NB4 (cell line): Measurements from ENCODE around the gene SMPX.

ENCODE experiments used
- DNase-seq: peaks from one replicate; pipeline ENCODE4 v3.0.0; 2010; ENCODE audit warnings: low read depth
- H3K4me3 ChIP-seq: one replicate; pipeline ENCODE4 v1.5.1; 2011; ENCODE audit warnings: mild to moderate bottlenecking, low read depth, low read length, moderate library complexity
- MYC ChIP-seq: IDR thresholded peaks from 2 replicates; pipeline ENCODE4 v1.6.1; 2011; ENCODE audit warnings: low read depth, low read length
- POLR2A ChIP-seq: IDR thresholded peaks from 2 replicates; pipeline ENCODE4 v1.6.1; 2011; ENCODE audit warnings: mild to moderate bottlenecking; ENCODE audit not compliant: insufficient read length; ENCODE audit errors: extremely low read depth
- TF ChIP-seq, protein P1 (sequence below): IDR thresholded peaks from one replicate; pipeline ENCODE4 v1.5.1; 2012; ENCODE audit warnings: low read depth, low read length
- TF ChIP-seq, protein P2 (sequence below): IDR thresholded peaks from 2 replicates; pipeline ENCODE4 v1.6.1; 2011; ENCODE audit warnings: low read depth, low read length

Gene SMPX

GRCh38 chrX:21735768-21736127, 22.2 kb downstream of the SMPX start:
- no peak overlapping the region for H3K4me3 ChIP-seq
- TF ChIP-seq, protein P1, sequence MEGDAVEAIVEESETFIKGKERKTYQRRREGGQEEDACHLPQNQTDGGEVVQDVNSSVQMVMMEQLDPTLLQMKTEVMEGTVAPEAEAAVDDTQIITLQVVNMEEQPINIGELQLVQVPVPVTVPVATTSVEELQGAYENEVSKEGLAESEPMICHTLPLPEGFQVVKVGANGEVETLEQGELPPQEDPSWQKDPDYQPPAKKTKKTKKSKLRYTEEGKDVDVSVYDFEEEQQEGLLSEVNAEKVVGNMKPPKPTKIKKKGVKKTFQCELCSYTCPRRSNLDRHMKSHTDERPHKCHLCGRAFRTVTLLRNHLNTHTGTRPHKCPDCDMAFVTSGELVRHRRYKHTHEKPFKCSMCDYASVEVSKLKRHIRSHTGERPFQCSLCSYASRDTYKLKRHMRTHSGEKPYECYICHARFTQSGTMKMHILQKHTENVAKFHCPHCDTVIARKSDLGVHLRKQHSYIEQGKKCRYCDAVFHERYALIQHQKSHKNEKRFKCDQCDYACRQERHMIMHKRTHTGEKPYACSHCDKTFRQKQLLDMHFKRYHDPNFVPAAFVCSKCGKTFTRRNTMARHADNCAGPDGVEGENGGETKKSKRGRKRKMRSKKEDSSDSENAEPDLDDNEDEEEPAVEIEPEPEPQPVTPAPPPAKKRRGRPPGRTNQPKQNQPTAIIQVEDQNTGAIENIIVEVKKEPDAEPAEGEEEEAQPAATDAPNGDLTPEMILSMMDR, result no peak
- TF ChIP-seq MYC, result no peak
- no peak for TF ChIP-seq POLR2A
- TF ChIP-seq, protein P2, sequence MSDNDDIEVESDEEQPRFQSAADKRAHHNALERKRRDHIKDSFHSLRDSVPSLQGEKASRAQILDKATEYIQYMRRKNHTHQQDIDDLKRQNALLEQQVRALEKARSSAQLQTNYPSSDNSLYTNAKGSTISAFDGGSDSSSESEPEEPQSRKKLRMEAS, result no peak
- no peak for DNase-seq

DNA sequence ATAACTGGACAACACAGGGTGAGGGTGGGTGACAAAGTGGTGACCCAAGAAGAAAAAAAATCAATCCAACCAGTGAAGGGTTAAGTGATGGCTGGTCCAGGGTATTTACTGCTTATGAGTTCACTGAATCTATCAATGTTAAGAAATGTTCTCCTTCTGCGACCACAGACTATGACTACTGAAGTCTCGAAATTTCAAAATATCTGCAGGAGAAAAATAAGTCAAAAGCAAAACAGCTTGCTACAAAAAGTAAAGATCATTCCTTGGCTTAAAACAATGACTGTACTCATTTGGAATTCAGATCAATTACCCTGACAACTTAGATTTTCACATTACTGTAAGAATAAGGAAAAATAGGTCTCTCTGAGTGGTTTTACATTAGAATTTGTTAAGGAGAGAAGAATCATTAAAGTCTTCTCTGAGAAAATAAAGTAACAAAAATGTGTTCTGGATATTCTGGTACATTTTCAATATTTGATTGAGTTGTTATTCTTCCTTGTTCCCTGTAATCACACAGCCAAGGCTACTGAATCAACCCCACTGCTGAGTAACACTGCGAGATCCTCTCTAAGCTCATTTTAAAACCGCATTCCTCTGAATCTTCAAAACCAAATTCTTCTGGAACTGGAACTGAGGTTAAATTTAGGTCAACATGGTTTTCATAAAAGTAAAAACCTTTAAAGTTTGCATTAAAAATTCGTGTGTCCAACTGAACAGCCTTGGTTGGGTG, 22.7 kb downstream of the SMPX start:
- TF ChIP-seq POLR2A (no peak), MYC (no peak)
- TF ChIP-seq, protein P2, result no peak
- TF ChIP-seq, protein P1, result no peak
- DNase-seq, result no peak
- no peak overlapping the region for H3K4me3 ChIP-seq

- DNase-seq, result no peak
Observed at GRCh38 chrX:21734175-21734574, 23.7 kb downstream of the SMPX start.

GRCh38 chrX:21733705-21734104, 24.2 kb downstream of the SMPX start:
- H3K4me3 ChIP-seq, result no peak overlapping the region
- no peak for DNase-seq
- TF ChIP-seq MYC (no peak), POLR2A (no peak)
- TF ChIP-seq, protein P1, result no peak
- TF ChIP-seq, protein P2, result no peak

More at GRCh38 chrX:21734175-21734574, 23.7 kb downstream of the SMPX start:
- H3K4me3 ChIP-seq, result no peak overlapping the region
- TF ChIP-seq, protein P1, result no peak
- TF ChIP-seq, protein P2, result no peak
- TF ChIP-seq POLR2A (no peak), MYC (no peak)

DNA sequence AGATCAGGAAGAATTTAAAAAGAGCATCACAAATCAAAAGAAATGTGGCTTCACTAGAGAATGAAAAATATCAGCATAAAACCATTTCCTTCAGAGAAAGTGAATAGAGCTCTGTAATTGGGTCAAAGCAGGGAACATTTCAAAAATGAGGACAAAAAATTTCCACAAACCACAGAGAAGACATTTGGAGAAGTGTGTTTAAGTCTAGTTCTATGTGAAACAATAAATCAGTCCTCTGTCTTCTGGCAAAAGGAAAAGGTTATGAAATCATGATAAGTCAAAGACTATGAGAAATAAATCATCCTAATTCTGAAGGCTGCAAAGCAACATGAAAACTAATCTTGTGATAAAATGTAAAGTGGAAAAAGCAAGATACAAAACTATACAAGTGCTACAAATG, 27.9 kb downstream of the SMPX start:
- H3K4me3 ChIP-seq, result no peak overlapping the region
- DNase-seq, result no peak
- TF ChIP-seq, protein P2, result no peak
- TF ChIP-seq, protein P1, result no peak
- TF ChIP-seq POLR2A, result no peak
- TF ChIP-seq MYC, result no peak
